ENCODE measurements around the gene DERA. TPM values are rescaled to one million over a fixed set of nuclear protein-coding genes. Genes with fewer than 3 reads are reported as not detected.

DERA gene
- total RNA-seq, 4 donors from 2014 or later: 30.2 to 43.4 (median 36.7) TPM

DNA sequence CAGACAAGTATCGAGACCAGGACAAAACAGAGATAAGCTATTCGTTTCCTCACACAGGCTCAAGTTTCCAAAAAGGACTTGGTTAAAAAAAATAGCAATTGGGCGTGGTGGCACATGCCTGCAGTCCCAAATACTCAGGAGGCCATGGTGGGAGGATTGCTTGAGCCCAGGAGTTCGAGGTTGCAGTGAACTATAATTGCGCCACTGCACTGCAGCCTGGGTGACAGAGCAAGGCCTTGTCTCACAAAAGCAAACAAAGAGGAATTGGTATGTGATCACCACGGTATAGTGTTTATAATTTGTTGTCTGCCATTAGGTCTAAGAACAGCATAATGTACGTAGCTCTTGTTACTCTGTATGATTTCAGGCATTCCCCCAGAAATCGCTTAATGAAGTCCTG is 175.3 kb downstream of the DERA start:
- no peak overlapping the region for H3K4me3 ChIP-seq (ENCODE audit: low read depth, poor library complexity, severe bottlenecking)
- no peak for DNase-seq (ENCODE audit: low spot score in 2 of 2)
- no peak for TF ChIP-seq POLR2A (IDR thresholded peaks at IDR 0.05)
- TF ChIP-seq, protein P1, sequence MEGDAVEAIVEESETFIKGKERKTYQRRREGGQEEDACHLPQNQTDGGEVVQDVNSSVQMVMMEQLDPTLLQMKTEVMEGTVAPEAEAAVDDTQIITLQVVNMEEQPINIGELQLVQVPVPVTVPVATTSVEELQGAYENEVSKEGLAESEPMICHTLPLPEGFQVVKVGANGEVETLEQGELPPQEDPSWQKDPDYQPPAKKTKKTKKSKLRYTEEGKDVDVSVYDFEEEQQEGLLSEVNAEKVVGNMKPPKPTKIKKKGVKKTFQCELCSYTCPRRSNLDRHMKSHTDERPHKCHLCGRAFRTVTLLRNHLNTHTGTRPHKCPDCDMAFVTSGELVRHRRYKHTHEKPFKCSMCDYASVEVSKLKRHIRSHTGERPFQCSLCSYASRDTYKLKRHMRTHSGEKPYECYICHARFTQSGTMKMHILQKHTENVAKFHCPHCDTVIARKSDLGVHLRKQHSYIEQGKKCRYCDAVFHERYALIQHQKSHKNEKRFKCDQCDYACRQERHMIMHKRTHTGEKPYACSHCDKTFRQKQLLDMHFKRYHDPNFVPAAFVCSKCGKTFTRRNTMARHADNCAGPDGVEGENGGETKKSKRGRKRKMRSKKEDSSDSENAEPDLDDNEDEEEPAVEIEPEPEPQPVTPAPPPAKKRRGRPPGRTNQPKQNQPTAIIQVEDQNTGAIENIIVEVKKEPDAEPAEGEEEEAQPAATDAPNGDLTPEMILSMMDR (IDR thresholded peaks at IDR 0.05): no peak
- WGBS, 2 donors: 82 to 85% methylated on average over 8 of the region's 8 CpGs
- intact Hi-C loops (cut with DNase I; ENCODE audit: low total_unique reads): no loop called here

DNA sequence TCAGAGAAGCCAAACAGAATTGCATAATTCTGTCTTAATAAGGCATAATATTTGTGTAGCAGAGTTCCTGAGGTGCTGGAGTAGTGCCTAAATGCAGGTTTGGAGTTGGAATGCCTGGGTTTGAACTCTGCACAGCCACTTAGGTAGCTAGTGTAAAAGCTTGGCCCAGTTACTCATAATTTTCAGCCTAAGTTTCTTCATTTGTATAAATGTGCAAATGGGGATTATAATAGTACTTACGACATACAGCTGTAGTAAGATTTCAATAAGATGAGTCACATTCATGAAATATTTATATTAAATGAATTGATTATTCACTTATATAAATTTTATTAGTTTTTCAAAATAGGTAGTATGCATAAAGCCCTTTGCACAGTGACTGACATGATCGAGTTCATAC is 175.8 kb downstream of the DERA start:
- H3K4me3 ChIP-seq (ENCODE audit: low read depth, poor library complexity, severe bottlenecking): no peak overlapping the region
- TF ChIP-seq POLR2A (IDR thresholded peaks at IDR 0.05): no peak
- TF ChIP-seq, protein P1 (IDR thresholded peaks at IDR 0.05): no peak

More for the DNA sequence above, 175.8 kb downstream of the DERA start:
- DNase-seq (ENCODE audit: low spot score in 2 of 2): no peak
- 89 to 94% methylated on average over 2 of the region's 2 CpGs for WGBS, 2 donors
- intact Hi-C loops (cut with DNase I; ENCODE audit: low total_unique reads): no loop called here

Other genes starting within 250 kb of the DERA start
- 10 to 100 TPM; 26.1 to 43.2 (median 32.3) TPM for gene EPS8, start 121.9 kb upstream of the DERA start, total RNA-seq
- 10 to 100 TPM; 37.5 to 52.4 (median 46.1) TPM for gene STRAP, start 28.9 kb upstream of the DERA start, total RNA-seq